GM12873 (cell line): Measurements from ENCODE around the gene KIAA0930.

Experiments used
- TF ChIP-seq, protein P1 (sequence below): IDR thresholded peaks from 2 replicates; pipeline ENCODE4 v1.5.1; 2012; ENCODE audit warnings: low read depth, mild to moderate bottlenecking, moderate library complexity, low read length, control low read depth; ENCODE audit not compliant: insufficient read depth; ENCODE audit errors: missing control alignments

Gene KIAA0930

DNA sequence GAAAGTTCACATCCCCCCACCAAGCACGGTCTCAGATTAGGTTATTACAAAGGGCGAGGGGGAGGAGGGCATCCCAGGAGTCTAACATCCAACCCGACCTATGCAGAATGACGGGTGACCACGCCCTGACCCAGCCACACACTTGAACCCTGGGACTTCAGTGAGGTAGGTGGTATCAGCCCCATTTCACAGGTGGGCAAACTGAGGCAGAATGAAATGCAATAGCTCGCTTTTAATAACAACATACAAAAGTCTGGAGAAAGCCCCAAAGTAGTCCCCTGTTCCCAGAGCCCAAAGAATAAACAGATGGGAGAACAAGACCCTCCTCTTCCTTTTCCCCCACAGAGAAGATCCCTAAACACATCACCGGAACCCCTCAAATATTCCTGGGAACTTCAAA lies 45.1 kb downstream of the KIAA0930 start:
- TF ChIP-seq, protein P1, sequence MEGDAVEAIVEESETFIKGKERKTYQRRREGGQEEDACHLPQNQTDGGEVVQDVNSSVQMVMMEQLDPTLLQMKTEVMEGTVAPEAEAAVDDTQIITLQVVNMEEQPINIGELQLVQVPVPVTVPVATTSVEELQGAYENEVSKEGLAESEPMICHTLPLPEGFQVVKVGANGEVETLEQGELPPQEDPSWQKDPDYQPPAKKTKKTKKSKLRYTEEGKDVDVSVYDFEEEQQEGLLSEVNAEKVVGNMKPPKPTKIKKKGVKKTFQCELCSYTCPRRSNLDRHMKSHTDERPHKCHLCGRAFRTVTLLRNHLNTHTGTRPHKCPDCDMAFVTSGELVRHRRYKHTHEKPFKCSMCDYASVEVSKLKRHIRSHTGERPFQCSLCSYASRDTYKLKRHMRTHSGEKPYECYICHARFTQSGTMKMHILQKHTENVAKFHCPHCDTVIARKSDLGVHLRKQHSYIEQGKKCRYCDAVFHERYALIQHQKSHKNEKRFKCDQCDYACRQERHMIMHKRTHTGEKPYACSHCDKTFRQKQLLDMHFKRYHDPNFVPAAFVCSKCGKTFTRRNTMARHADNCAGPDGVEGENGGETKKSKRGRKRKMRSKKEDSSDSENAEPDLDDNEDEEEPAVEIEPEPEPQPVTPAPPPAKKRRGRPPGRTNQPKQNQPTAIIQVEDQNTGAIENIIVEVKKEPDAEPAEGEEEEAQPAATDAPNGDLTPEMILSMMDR, result no peak

GRCh38 chr22:45194686-45195085 lies 46.0 kb downstream of the KIAA0930 start:
- TF ChIP-seq, protein P1, result no peak

GRCh38 chr22:45192701-45193187 lies 48.0 kb downstream of the KIAA0930 start:
- TF ChIP-seq, protein P1, result no peak

DNA sequence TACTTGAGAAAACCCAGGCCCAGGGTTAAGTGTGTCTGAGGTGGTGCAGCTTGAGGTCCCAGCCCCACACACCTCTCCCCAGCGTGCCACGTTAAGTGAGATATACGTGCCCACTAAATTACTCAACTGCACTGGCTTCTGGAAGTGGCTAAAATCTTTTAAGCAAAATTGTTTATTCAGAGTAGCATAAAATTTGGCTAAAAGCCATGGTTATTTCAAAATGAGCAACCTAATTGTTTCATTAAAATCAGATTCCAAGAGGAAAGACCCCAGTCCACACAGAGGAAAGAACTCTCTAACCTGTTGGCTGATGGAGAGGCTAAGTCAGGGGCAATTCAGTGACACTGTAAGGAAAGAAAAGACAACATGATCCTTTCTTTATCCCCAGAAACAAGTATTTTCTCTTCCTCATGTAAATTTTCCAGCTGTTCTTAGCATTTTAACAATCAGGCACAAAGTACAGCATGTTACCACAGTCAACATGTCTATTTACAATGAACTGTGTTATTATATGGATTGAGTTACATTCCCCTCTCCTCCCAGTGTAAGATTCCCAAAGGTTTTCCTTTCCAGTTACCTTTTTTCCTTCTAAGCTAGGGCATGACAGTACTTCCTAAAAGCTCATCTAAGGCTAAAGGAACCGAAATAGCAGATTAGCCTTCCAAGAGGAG lies 50.4 kb downstream of the KIAA0930 start:
- TF ChIP-seq, protein P1, result no peak

DNA sequence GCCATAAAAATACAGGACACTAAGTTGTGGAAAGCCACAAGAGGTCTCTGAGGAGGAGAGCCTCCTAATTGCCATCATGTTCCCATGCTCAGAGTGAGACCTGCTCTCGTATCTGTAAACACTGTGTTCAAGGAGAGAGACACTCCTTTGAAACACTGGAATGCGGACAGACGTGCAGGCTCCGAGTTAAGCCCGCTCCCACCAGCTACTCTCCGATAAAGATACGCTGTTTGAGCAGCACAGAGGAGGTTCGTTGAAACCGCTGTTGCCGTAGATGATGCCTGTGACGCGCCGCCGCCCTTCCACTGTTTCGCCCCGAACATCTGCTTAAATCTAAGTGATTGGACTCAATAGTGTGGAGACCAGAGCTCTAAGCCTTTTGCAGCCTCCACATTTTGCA lies 51.9 kb downstream of the KIAA0930 start:
- TF ChIP-seq, protein P1, result no peak

DNA sequence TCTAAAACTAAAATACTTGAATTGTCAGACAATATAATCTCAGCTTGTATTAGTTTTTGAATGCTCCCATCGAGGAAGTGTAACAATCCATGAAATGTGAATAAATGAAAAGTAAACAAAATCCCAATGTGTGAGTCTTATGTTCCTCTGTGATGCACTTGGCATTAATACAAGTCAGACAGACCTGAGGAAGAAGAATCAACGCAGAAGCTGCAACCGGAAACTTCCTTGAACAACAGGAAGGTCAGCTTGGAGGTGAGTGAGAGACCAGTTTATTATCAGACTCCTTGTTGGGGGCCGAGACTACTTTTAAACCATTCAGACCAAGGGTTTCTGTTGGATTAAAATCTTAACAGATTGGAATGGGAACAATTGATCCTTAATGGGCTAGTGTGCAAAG lies 52.8 kb downstream of the KIAA0930 start:
- TF ChIP-seq, protein P1, result no peak

- TF ChIP-seq, protein P1, result no peak
These were observed 54.8 kb downstream of the KIAA0930 start for GRCh38 chr22:45185718-45186514.
